ENCODE measurements around the gene ATP1A1. TPM values are rescaled to one million over a fixed set of nuclear protein-coding genes. Genes with fewer than 3 reads are reported as not detected.

ATP1A1 gene
- total RNA-seq, 2 experiments from 2014 or later = 251 to 262 TPM

GRCh38 chr1:116335850-116336624 lies 37.0 kb upstream of the ATP1A1 start:
- H3K27ac ChIP-seq (ENCODE audit: low read depth in 1 of 2, low read length in 2 of 2) = no peak overlapping the region
- intact Hi-C loops (cut with DNase I, micrococcal nuclease) = loop anchor here in 1 of 2 experiments (10.0 kb wide), 1 partner anchor 191 kb away; no protein-coding TSS in a partner anchor
- DNase-seq = no peak
- POLR2A ChIA-PET = interaction anchor here (1.1 to 1.3 kb wide), 2 partner anchors 9 to 11 kb away, joined by 4 to 5 read pairs; no protein-coding TSS in a partner anchor
- TF ChIP-seq CTCF (IDR thresholded peaks at IDR 0.05) = no peak
- ATAC-seq (ENCODE audit: poor library complexity) = no peak
- H3K27me3 ChIP-seq (ENCODE audit: control insufficient read depth in 1 of 2, insufficient read depth in 2 of 2, low read length in 2 of 2) = no peaks in the 10 kb centered on the region
- no peaks in the 10 kb centered on the region for H3K9me3 Mint-ChIP-seq
- H3K27me3 Mint-ChIP-seq = no peaks in the 10 kb centered on the region
- CTCF ChIA-PET = no interaction called here
- H3K9me3 ChIP-seq (ENCODE audit: control insufficient read depth in 1 of 2, insufficient read depth in 1 of 2, low read length in 2 of 2) = no peaks in the 10 kb centered on the region
- peaks cover 57% of the 10 kb centered on the region for H3K4me1 Mint-ChIP-seq (ENCODE audit: low read depth)
- no peaks in the 10 kb centered on the region for H3K36me3 Mint-ChIP-seq (ENCODE audit: low read depth)
- H3K36me3 ChIP-seq (ENCODE audit: insufficient read depth, low read length) = no peaks in the 10 kb centered on the region
- H3K4me1 ChIP-seq (ENCODE audit: insufficient read depth, low read length) = peaks cover 10% of the 10 kb centered on the region
- no peak overlapping the region for H3K4me3 Mint-ChIP-seq
- H3K27ac Mint-ChIP-seq = no peak overlapping the region
- no peak overlapping the region for H3K4me3 ChIP-seq (ENCODE audit: low read length)

DNA sequence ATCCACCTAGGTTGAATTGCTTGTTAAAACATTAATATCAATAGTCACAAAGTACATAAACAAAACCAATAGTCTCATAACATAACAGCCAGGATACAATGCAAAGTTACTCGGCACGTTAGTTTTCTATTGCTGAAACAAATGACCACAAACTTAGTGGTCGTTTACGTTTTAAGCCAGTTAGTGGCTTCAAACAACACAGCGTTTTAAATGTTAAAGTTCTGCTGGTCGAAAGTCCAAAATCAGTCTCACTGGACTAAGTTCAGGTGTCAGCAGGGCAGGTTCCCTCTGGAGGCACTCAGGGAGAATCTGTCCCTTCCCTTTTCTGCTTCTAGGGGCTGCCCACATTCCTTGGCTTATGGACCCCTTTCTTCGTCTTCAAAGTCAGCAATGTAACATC lies 35.6 kb upstream of the ATP1A1 start:
- no peak for DNase-seq
- CTCF ChIA-PET = no interaction called here
- H3K9me3 Mint-ChIP-seq = no peaks in the 10 kb centered on the region
- ATAC-seq (ENCODE audit: poor library complexity) = no peak
- no peaks in the 10 kb centered on the region for H3K27me3 Mint-ChIP-seq
- Histone ChIP-seq H3K9me3 (ENCODE audit: control insufficient read depth in 1 of 2, insufficient read depth in 1 of 2, low read length in 2 of 2) (no peaks in the 10 kb centered on the region), H3K36me3 (ENCODE audit: insufficient read depth, low read length) (no peaks in the 10 kb centered on the region), H3K4me3 (ENCODE audit: low read length) (no peak overlapping the region), H3K4me1 (ENCODE audit: insufficient read depth, low read length) (peaks cover 13% of the 10 kb centered on the region), H3K27ac (ENCODE audit: low read depth in 1 of 2, low read length in 2 of 2) (no peak overlapping the region), H3K27me3 (ENCODE audit: control insufficient read depth in 1 of 2, insufficient read depth in 2 of 2, low read length in 2 of 2) (no peaks in the 10 kb centered on the region)
- no peak for TF ChIP-seq CTCF (IDR thresholded peaks at IDR 0.05)
- H3K36me3 Mint-ChIP-seq (ENCODE audit: low read depth) = no peaks in the 10 kb centered on the region
- H3K4me3 Mint-ChIP-seq = no peak overlapping the region
- H3K27ac Mint-ChIP-seq = no peak overlapping the region
- POLR2A ChIA-PET = no interaction called here
- peaks cover 54% of the 10 kb centered on the region for H3K4me1 Mint-ChIP-seq (ENCODE audit: low read depth)
- intact Hi-C loops (cut with DNase I, micrococcal nuclease) = loop anchor here in 1 of 2 experiments (10.0 kb wide), 1 partner anchor 193 kb away; no protein-coding TSS in a partner anchor

DNA sequence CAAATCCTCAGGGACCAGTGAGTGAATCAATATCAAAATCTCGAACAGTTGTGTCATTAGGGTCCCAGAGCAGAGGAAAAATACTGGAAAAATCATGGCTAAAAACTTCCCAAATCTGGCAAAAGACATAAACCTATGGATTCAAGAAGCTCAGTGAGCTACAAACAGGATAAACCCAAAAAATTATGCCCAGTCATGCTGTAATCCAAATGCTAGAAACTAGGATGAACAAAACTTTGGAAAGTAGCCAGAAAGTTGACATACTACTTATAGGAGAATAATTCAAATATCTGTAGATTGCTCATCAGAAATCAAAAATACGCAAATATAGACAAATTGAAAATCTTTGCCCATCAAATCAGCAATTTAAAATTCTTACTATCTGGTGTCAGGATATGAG lies 34.6 kb upstream of the ATP1A1 start:
- intact Hi-C loops (cut with DNase I, micrococcal nuclease) = loop anchor here in 1 of 2 experiments (10.0 kb wide), 1 partner anchor 194 kb away; no protein-coding TSS in a partner anchor
- H3K36me3 ChIP-seq (ENCODE audit: insufficient read depth, low read length) = no peaks in the 10 kb centered on the region
- H3K9me3 ChIP-seq (ENCODE audit: control insufficient read depth in 1 of 2, insufficient read depth in 1 of 2, low read length in 2 of 2) = no peaks in the 10 kb centered on the region
- no peak overlapping the region for H3K4me3 ChIP-seq (ENCODE audit: low read length)
- POLR2A ChIA-PET = interaction anchor here (1.2 kb wide), 1 partner anchor 16 kb away, joined by 3 read pairs; no protein-coding TSS in a partner anchor
- H3K4me1 ChIP-seq (ENCODE audit: insufficient read depth, low read length) = peaks cover 20% of the 10 kb centered on the region
- Mint-ChIP-seq H3K27me3 (no peaks in the 10 kb centered on the region), H3K4me1 (ENCODE audit: low read depth) (peaks cover 51% of the 10 kb centered on the region), H3K36me3 (ENCODE audit: low read depth) (no peaks in the 10 kb centered on the region), H3K4me3 (no peak overlapping the region), H3K27ac (no peak overlapping the region), H3K9me3 (no peaks in the 10 kb centered on the region)
- DNase-seq (no peak), ATAC-seq (ENCODE audit: poor library complexity) (no peak)
- no peak overlapping the region for H3K27ac ChIP-seq (ENCODE audit: low read depth in 1 of 2, low read length in 2 of 2)
- no peak for TF ChIP-seq CTCF (IDR thresholded peaks at IDR 0.05)
- H3K27me3 ChIP-seq (ENCODE audit: control insufficient read depth in 1 of 2, insufficient read depth in 2 of 2, low read length in 2 of 2) = no peaks in the 10 kb centered on the region
- CTCF ChIA-PET = no interaction called here
